ENCODE data around the gene SBNO2.
A peak's percentile ranks its signal among the peaks of the same experiment; 100 is the strongest.
"Not testable (repeated sequence)": the region's sequence is repeated elsewhere in the genome, so short reads cannot be mapped to it uniquely, and the experiment has no call there.

SBNO2 gene

GRCh38 chr19:1208830-1209229 is 34.8 kb upstream of the SBNO2 start:
- not testable (repeated sequence) for DNase-seq (ENCODE audit: low spot score)

- no peak for DNase-seq (ENCODE audit: low spot score)
Observed at GRCh38 chr19:1206864-1207450, 32.9 kb upstream of the SBNO2 start.

DNA sequence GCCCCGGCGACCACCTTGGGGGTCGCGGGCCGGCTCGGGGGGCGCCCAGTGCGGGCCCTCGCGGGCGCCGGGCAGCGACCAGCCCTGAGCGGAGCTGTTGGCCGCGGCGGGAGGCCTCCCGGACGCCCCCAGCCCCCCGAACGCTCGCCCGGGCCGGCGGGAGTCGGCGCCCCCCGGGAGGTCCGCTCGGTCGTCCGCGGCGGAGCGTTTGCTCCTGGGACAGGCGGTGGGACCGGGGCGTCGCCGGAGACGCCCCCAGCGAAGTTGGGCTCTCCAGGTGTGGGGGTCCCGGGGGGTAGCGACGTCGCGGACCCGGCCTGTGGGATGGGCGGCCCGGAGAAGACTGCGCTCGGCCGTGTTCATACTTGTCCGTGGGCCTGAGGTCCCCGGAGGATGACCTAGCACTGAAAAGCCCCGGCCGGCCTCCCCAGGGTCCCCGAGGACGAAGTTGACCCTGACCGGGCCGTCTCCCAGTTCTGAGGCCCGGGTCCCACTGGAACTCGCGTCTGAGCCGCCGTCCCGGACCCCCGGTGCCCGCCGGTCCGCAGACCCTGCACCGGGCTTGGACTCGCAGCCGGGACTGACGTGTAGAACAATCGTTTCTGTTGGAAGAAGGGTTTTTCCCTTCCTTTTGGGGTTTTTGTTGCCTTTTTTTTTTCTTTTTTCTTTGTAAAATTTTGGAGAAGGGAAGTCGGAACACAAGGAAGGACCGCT is 32.2 kb upstream of the SBNO2 start:
- no peak for DNase-seq (ENCODE audit: low spot score)

GRCh38 chr19:1205114-1206099 is 31.3 kb upstream of the SBNO2 start, which contains the start of gene STK11:
STK11 (plus strand) TSS chr19:1205778; CDS start chr19:1206914, 1,136 bp downstream.
- DNase-seq (ENCODE audit: low spot score): peak; percentile 96

DNA sequence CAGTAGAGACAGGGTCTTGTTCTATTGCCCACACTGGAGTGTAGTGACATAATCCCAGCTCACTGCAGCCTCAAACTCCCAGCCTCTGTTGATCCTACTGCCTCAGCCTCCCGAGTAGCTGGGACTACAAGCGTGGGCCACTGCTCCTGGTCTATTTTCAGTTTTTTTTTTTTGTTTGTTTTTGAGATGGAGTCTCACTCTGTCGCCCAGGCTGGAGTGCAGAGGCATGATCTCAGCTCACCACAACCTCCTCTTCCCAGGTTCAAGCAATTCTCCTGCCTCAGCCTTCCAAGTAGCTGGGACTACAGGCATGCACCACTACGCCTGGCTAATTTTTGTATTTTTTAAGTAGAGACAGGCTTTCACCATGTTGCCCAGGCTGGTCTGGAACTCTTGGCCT is 26.5 kb upstream of the SBNO2 start:
- not testable (repeated sequence) for DNase-seq (ENCODE audit: low spot score)

- no peak for DNase-seq (ENCODE audit: low spot score)
Observed at GRCh38 chr19:1199531-1199930, 25.5 kb upstream of the SBNO2 start.

DNA sequence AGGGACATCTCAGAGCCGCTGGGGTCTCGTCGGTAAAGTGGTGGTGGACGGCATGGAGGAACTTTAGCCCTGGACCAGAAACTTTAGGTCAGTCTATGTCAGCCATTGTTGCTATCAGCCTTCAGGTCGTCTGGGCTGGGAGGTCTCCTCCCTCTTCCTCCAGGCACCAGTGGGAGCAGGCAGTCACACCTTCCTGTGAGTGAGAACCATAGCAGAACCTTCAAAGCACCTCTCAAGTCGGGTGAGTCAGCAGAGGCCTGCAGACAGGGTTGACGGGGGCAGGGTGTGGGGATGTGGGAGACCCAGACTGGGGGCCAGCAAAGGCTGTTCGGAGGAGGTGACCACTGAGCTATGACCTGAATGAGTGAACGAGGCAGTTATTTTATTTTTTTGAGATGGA is 15.4 kb upstream of the SBNO2 start:
- no peak for DNase-seq (ENCODE audit: low spot score)

- no peak for DNase-seq (ENCODE audit: low spot score)
Observed at GRCh38 chr19:1183543-1184172, 9.6 kb upstream of the SBNO2 start.

GRCh38 chr19:1182727-1183126 is 8.7 kb upstream of the SBNO2 start:
- DNase-seq (ENCODE audit: low spot score): no peak

DNA sequence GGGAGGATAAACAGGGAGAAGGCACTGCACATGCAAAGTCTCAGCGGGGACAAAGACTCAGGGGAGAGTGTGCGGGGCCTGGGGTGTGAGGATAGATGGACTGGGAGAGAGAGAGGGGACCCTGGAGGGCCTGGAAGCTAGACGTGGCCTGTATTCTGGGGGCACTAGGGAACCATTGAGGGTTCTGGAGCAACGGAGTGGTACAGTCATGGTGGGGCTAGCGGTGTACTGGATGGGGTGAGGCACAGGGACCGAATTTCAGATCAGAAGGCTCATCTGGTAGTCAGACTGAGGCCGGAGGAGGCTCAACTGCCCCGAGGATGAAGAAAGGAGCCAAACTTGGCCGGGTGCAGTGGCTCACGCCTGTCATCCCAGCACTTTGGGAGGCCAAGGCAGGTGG is 8.0 kb upstream of the SBNO2 start:
- DNase-seq (ENCODE audit: low spot score): no peak

- DNase-seq (ENCODE audit: low spot score): no peak
Observed at GRCh38 chr19:1181606-1182005, 7.5 kb upstream of the SBNO2 start.

DNA sequence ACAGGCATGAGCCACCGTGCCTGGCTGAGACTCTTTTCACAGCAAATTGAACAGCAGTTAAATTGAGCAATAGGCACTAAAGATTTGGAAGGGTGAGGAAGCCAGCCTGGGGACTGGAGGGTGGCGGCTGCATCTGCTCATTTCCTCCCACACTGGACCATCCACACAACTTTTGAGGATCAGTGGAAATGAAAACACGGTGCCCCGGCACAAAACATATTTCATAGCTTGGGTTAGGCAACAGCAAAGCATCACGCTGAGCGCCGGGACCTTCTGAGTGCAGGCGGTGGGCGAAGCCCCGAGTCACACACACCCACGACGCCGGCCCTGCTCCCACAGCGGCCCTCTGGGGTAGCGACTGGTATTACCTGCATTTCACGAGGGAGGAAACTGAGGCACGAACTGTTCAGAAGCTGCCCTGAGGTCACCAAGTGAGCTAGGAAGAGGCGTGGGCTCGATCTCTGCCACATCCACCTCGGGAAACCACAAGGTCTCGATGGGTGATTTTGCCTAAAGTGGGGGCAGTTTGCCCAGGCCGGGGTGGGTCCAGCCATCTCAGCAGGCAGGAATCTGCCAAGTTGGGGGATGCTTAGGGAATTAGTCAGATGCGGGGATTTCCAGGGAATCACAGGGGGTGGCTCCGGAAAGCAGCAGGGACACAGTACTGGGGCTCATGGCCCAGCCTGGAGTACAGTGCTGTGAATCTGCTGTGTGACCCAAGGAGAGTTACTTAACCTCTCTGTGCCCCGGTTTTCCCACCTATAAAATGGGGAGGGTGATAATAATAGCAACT is 3.5 kb upstream of the SBNO2 start:
- DNase-seq (ENCODE audit: low spot score): no peak

- peak; percentile 13 for DNase-seq (ENCODE audit: low spot score)
Observed at GRCh38 chr19:1173159-1173844, 766 bp downstream of the SBNO2 start.

DNA sequence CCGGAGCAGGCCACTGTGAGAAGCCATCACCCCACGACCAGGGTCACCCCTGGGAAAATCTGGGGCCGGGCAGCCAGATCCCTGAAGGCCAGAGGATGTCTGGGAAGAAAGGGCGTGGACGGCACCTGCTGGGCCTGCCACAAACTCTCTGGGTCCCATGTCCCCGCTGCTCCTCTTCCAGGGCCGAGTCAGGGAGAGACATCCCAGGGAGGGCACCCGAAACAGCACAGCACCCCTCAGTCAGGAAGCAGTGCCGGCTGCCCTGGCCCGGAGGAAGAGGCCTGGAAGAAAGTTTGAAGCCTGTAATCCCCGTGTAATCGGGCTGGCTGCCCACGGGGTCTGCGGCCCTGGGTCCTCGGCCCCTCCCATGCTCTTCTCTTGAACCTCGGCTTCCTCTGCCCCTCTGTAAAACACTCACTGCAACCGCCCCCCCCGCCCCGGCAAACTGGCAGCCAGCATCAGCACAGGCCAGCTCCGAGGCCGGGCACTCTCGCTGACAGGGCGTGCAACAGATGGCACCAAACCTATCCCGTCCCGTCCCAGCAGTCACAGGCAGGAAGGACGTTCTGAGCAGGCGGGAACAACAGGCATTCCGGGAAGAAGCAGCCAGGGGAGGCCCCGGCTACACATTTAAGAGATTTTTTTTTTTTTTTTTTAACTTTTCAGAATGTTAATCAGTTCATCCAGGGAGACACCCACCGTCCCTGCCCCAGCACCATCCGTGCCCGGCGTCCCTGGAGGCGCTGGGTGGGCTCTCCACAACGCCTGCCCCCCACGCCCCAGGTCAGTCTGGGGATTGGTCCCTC is 1.5 kb downstream of the SBNO2 start:
- peak; percentile 48 for DNase-seq (ENCODE audit: low spot score)

DNA sequence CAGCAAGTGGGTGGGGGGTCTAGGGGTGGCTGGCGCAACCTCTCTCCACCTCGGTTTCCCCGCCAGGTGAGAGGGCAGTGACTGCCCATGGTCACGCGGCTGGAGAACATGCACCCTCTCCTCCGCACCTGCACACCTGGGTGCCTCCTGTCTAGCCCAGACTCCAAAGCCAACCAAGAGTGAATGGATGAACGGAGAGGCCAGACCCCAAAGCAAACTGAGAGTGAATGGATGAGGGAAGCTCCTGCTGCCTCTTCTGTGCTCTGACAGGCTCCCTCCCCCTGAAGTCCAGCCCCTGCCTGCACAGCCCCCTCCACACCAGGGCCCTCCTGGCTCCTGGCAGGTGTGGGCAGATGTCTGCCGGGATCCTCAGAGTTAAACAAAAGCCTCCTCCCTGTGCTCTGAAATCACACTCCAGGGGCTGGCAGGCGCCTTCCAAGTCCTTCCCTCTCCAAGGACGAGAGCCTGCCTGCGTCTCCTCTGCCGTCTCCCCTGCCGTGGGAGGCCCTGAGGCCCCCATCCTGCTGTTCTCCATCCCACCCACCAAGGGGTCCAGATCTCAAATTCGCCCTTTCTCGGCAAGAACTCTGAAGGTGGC is 2.2 kb downstream of the SBNO2 start:
- no peak for DNase-seq (ENCODE audit: low spot score)

GRCh38 chr19:1170938-1171754 is 2.9 kb downstream of the SBNO2 start:
- peak; percentile 31 for DNase-seq (ENCODE audit: low spot score)

DNA sequence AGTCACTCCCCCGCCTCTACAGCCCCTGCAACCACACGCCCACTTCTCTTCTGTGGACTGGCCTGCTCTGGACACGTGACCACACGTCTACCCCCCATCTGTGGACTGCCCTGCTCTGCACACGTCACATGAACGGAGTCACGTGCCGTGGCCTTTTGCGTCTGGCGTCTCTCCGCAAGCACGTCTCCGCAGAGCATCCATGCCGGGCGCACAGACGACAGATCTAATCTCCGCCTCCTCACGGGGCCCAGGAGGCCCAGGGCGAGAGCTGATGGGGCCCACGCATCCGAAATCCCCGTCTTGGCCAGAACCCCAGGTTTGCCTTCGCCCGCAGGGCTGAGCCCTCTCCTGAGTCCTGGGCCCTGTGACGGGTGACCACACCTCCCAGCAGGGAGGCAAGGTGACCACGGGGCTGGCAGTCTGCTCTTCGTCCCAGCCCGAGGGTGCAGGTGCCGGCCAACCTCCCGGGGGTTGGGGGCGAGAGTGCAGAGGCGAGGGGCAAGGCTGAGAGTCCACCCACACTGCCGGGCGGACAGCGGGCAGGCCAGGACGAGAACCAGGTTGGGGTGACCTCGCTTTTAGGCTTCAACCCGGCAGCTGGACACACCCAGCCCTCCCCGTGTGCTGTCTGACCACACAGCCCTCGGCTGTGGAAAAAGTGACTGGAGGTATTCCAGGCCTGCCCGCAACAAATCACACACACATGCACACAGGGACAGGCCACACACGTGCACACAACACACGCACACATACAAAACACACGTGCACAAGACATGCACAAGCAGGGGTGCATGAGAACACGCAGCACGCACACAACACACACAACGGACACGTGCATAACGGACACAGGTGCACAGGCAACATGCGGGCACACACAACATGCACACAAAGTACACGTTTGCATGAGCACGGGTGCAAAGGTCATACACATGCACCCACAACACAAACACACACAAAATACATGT is 3.9 kb downstream of the SBNO2 start:
- no peak for DNase-seq (ENCODE audit: low spot score)

Measured in globus pallidus (tissue), 1 donor.